Hippocampal formation (tissue), 2 donors: Measurements from ENCODE around the gene ADCY2.
A peak's percentile ranks its signal among the peaks of the same experiment; 100 is the strongest.

Experiments
- DNase-seq, 2 donors: peaks; one replicate each; lab custom pipeline; 2025; lab: John Stamatoyannopoulos, UW

ADCY2 gene

GRCh38 chr5:7592910-7593309 lies 197.0 kb downstream of the ADCY2 start:
- no peak for DNase-seq

GRCh38 chr5:7597059-7597642 lies 201.2 kb downstream of the ADCY2 start:
- no peak for DNase-seq

GRCh38 chr5:7606840-7607465 lies 211.0 kb downstream of the ADCY2 start:
- DNase-seq: no peak

- DNase-seq: no peak
Observed at GRCh38 chr5:7608772-7609171, 212.8 kb downstream of the ADCY2 start.

GRCh38 chr5:7609726-7610125 lies 213.8 kb downstream of the ADCY2 start:
- DNase-seq: no peak

GRCh38 chr5:7610531-7611177 lies 214.7 kb downstream of the ADCY2 start:
- DNase-seq: no peak

- DNase-seq: no peak
Observed at GRCh38 chr5:7611518-7611917, 215.6 kb downstream of the ADCY2 start.

- DNase-seq: no peak
Observed at GRCh38 chr5:7615566-7616061, 219.7 kb downstream of the ADCY2 start.

GRCh38 chr5:7616897-7617296 lies 221.0 kb downstream of the ADCY2 start:
- DNase-seq: no peak

GRCh38 chr5:7622498-7622897 lies 226.6 kb downstream of the ADCY2 start:
- no peak for DNase-seq

GRCh38 chr5:7625740-7626139 lies 229.8 kb downstream of the ADCY2 start:
- DNase-seq: no peak

- DNase-seq: no peak
Observed at GRCh38 chr5:7628248-7628647, 232.3 kb downstream of the ADCY2 start.

GRCh38 chr5:7628820-7629219 lies 232.9 kb downstream of the ADCY2 start:
- DNase-seq: no peak

- no peak for DNase-seq
Observed at GRCh38 chr5:7629561-7629960, 233.6 kb downstream of the ADCY2 start.

- no peak for DNase-seq
Observed at GRCh38 chr5:7634837-7635236, 238.9 kb downstream of the ADCY2 start.

- no peak for DNase-seq
Observed at GRCh38 chr5:7638456-7638855, 242.5 kb downstream of the ADCY2 start.

GRCh38 chr5:7642029-7642428 lies 246.1 kb downstream of the ADCY2 start:
- DNase-seq: no peak

- no peak for DNase-seq
Observed at GRCh38 chr5:7644723-7645122, 248.8 kb downstream of the ADCY2 start.

GRCh38 chr5:7650755-7651154 lies 254.8 kb downstream of the ADCY2 start:
- peak in 1 of 2 donors; percentile 36 for DNase-seq

- no peak for DNase-seq
Observed at GRCh38 chr5:7653046-7653445, 257.1 kb downstream of the ADCY2 start.

- no peak for DNase-seq
Observed at GRCh38 chr5:7657153-7657552, 261.2 kb downstream of the ADCY2 start.

- no peak for DNase-seq
Observed at GRCh38 chr5:7659420-7659819, 263.5 kb downstream of the ADCY2 start.

- no peak for DNase-seq
Observed at GRCh38 chr5:7662289-7662688, 266.4 kb downstream of the ADCY2 start.
